ENCODE measurements around the gene FIG4. TPM values are rescaled to one million over a fixed set of nuclear protein-coding genes. Genes with fewer than 3 reads are reported as not detected.

FIG4 gene
- total and polyA plus RNA-seq, 5 donors from 2014 or later = 9.0 to 20.0 (median 14.9) TPM

DNA sequence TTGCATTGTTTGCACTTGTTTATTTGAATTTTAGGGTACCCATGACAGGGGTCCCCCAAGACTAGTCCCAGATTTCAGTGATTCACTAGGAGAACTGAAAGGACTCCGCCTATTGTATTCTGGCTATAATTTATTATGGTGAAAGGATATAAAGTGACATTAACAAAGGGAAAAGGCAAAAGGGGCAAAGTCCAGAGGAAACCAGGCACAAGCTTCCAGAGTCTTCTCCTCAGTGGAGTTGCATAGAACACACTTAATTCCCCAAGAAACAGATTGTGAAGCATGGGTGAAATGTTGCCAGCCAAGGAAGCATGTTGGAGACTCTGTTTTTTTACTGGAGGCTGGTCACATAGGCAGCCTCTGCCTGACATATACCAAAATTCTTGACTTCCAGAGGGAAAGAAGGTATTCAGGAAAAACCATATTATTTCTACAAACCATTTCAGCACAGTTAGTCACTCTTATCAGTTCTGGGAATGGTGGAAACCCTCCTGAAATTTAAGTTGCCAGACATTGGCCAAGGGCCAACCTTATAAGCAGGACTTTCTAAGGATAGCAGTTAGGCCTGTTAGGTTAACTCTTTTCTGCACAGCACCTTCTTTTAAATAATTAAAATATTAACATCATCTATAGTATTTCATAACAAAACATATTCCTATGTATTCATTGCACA, 71.8 kb downstream of the FIG4 start:
- Histone ChIP-seq H3K36me3 (ENCODE audit: control insufficient read depth, insufficient read depth, low read length) (peaks cover 5% of the 10 kb centered on the region), H3K9me3 (ENCODE audit: control insufficient read depth in 2 of 2, low read length in 2 of 2) (no peaks in the 10 kb centered on the region), H3K27me3 (ENCODE audit: control insufficient read depth, insufficient read depth, low read length) (no peaks in the 10 kb centered on the region), H3K27ac (ENCODE audit: insufficient read depth, low read length, poor library complexity, severe bottlenecking) (no peak overlapping the region), H3K4me3 (ENCODE audit: low read depth, low read length) (no peak overlapping the region), H3K4me1 (ENCODE audit: control insufficient read depth, insufficient read depth, low read length, poor library complexity, severe bottlenecking) (peaks cover 3% of the 10 kb centered on the region)
- Mint-ChIP-seq H3K27me3 (no peaks in the 10 kb centered on the region), H3K27ac (no peak overlapping the region), H3K4me3 (no peak overlapping the region), H3K9me3 (peaks cover 0 to 1% (median 0%) of the 10 kb centered on the region in 7 donors), H3K36me3 (peaks cover 38% of the 10 kb centered on the region), H3K4me1 (peaks cover 10 to 18% (median 15%) of the 10 kb centered on the region in 4 donors)
- no peak for DNase-seq
- no peak for ATAC-seq (ENCODE audit: low read depth in 2 of 2)

- Mint-ChIP-seq H3K27ac (no peak overlapping the region), H3K36me3 (peaks cover 53% of the 10 kb centered on the region), H3K4me1 (peaks cover 0 to 5% (median 0%) of the 10 kb centered on the region in 4 donors), H3K9me3 (no peaks in the 10 kb centered on the region), H3K4me3 (no peak overlapping the region), H3K27me3 (no peaks in the 10 kb centered on the region)
- Histone ChIP-seq H3K4me3 (ENCODE audit: low read depth, low read length) (no peak overlapping the region), H3K27ac (ENCODE audit: insufficient read depth, low read length, poor library complexity, severe bottlenecking) (no peak overlapping the region), H3K36me3 (ENCODE audit: control insufficient read depth, insufficient read depth, low read length) (peaks cover 11% of the 10 kb centered on the region), H3K4me1 (ENCODE audit: control insufficient read depth, insufficient read depth, low read length, poor library complexity, severe bottlenecking) (no peaks in the 10 kb centered on the region), H3K27me3 (ENCODE audit: control insufficient read depth, insufficient read depth, low read length) (no peaks in the 10 kb centered on the region), H3K9me3 (ENCODE audit: control insufficient read depth in 2 of 2, low read length in 2 of 2) (no peaks in the 10 kb centered on the region)
- ATAC-seq (ENCODE audit: low read depth in 2 of 2) = no peak
- DNase-seq = no peak
Measured at GRCh38 chr6:109766167-109766566, 75.1 kb downstream of the FIG4 start.

- peaks cover 11% of the 10 kb centered on the region for H3K36me3 ChIP-seq (ENCODE audit: control insufficient read depth, insufficient read depth, low read length)
- no peak overlapping the region for H3K27ac ChIP-seq (ENCODE audit: insufficient read depth, low read length, poor library complexity, severe bottlenecking)
- H3K27me3 Mint-ChIP-seq = no peaks in the 10 kb centered on the region
- H3K36me3 Mint-ChIP-seq = peaks cover 58% of the 10 kb centered on the region
- peaks cover 0 to 1% (median 0%) of the 10 kb centered on the region in 7 donors for H3K9me3 Mint-ChIP-seq
- no peak overlapping the region for H3K4me3 Mint-ChIP-seq
- H3K27ac Mint-ChIP-seq = no peak overlapping the region
- no peaks in the 10 kb centered on the region for H3K4me1 ChIP-seq (ENCODE audit: control insufficient read depth, insufficient read depth, low read length, poor library complexity, severe bottlenecking)
- H3K4me1 Mint-ChIP-seq = peaks cover 0 to 11% (median 3%) of the 10 kb centered on the region in 4 donors
- H3K27me3 ChIP-seq (ENCODE audit: control insufficient read depth, insufficient read depth, low read length) = no peaks in the 10 kb centered on the region
- DNase-seq = no peak
- no peaks in the 10 kb centered on the region for H3K9me3 ChIP-seq (ENCODE audit: control insufficient read depth in 2 of 2, low read length in 2 of 2)
- no peak overlapping the region for H3K4me3 ChIP-seq (ENCODE audit: low read depth, low read length)
- no peak for ATAC-seq (ENCODE audit: low read depth in 2 of 2)
Measured at GRCh38 chr6:109767961-109768360, 76.9 kb downstream of the FIG4 start.

DNA sequence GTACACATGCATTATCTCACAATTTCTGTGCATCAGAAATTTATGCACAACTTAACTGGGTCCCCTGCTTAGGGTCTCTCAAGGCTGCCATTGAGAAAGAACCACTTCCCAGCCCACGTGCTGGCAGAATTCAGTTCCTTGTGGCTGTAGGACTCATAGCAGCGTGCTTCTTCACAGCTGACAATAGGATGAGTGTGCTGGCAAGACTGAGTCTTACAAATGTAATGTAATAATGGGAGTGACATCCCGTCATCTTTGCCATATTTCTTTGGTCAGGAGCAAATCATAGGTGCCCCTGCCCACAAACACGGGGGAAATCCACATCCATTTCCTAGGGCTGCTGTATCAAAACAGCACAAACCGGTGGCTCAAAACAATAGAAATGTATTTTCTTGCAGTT, 77.4 kb downstream of the FIG4 start:
- no peak overlapping the region for H3K4me3 ChIP-seq (ENCODE audit: low read depth, low read length)
- H3K9me3 Mint-ChIP-seq = peaks cover 0 to 4% (median 0%) of the 10 kb centered on the region in 7 donors
- H3K4me1 Mint-ChIP-seq = peaks cover 0 to 11% (median 3%) of the 10 kb centered on the region in 4 donors
- no peaks in the 10 kb centered on the region for H3K4me1 ChIP-seq (ENCODE audit: control insufficient read depth, insufficient read depth, low read length, poor library complexity, severe bottlenecking)
- peaks cover 60% of the 10 kb centered on the region for H3K36me3 Mint-ChIP-seq
- H3K9me3 ChIP-seq (ENCODE audit: control insufficient read depth in 2 of 2, low read length in 2 of 2) = no peaks in the 10 kb centered on the region
- no peak overlapping the region for H3K27ac Mint-ChIP-seq
- peaks cover 11% of the 10 kb centered on the region for H3K36me3 ChIP-seq (ENCODE audit: control insufficient read depth, insufficient read depth, low read length)
- no peak for DNase-seq
- no peaks in the 10 kb centered on the region for H3K27me3 ChIP-seq (ENCODE audit: control insufficient read depth, insufficient read depth, low read length)
- H3K27me3 Mint-ChIP-seq = no peaks in the 10 kb centered on the region
- no peak overlapping the region for H3K4me3 Mint-ChIP-seq
- ATAC-seq (ENCODE audit: low read depth in 2 of 2) = no peak
- H3K27ac ChIP-seq (ENCODE audit: insufficient read depth, low read length, poor library complexity, severe bottlenecking) = no peak overlapping the region

GRCh38 chr6:109769213-109769612, 78.1 kb downstream of the FIG4 start:
- H3K27ac ChIP-seq (ENCODE audit: insufficient read depth, low read length, poor library complexity, severe bottlenecking) = no peak overlapping the region
- Mint-ChIP-seq H3K27me3 (no peaks in the 10 kb centered on the region), H3K4me3 (no peak overlapping the region), H3K4me1 (peaks cover 0 to 11% (median 3%) of the 10 kb centered on the region in 4 donors), H3K36me3 (peaks cover 60% of the 10 kb centered on the region), H3K27ac (peak overlapping the region in 1 of 3 donors; percentile 82), H3K9me3 (peaks cover 0 to 4% (median 0%) of the 10 kb centered on the region in 7 donors)
- H3K9me3 ChIP-seq (ENCODE audit: control insufficient read depth in 2 of 2, low read length in 2 of 2) = no peaks in the 10 kb centered on the region
- H3K4me3 ChIP-seq (ENCODE audit: low read depth, low read length) = no peak overlapping the region
- H3K36me3 ChIP-seq (ENCODE audit: control insufficient read depth, insufficient read depth, low read length) = peaks cover 11% of the 10 kb centered on the region
- no peaks in the 10 kb centered on the region for H3K4me1 ChIP-seq (ENCODE audit: control insufficient read depth, insufficient read depth, low read length, poor library complexity, severe bottlenecking)
- no peak for ATAC-seq (ENCODE audit: low read depth in 2 of 2)
- no peak for DNase-seq
- no peaks in the 10 kb centered on the region for H3K27me3 ChIP-seq (ENCODE audit: control insufficient read depth, insufficient read depth, low read length)

GRCh38 chr6:109770047-109770446, 79.0 kb downstream of the FIG4 start:
- H3K4me3 Mint-ChIP-seq = no peak overlapping the region
- H3K27ac Mint-ChIP-seq = peak overlapping the region in 1 of 3 donors; percentile 41
- H3K36me3 Mint-ChIP-seq = peaks cover 54% of the 10 kb centered on the region
- H3K27me3 Mint-ChIP-seq = no peaks in the 10 kb centered on the region
- H3K27ac ChIP-seq (ENCODE audit: insufficient read depth, low read length, poor library complexity, severe bottlenecking) = no peak overlapping the region
- DNase-seq (no peak), ATAC-seq (ENCODE audit: low read depth in 2 of 2) (no peak)
- no peak overlapping the region for H3K4me3 ChIP-seq (ENCODE audit: low read depth, low read length)
- H3K27me3 ChIP-seq (ENCODE audit: control insufficient read depth, insufficient read depth, low read length) = no peaks in the 10 kb centered on the region
- H3K4me1 ChIP-seq (ENCODE audit: control insufficient read depth, insufficient read depth, low read length, poor library complexity, severe bottlenecking) = no peaks in the 10 kb centered on the region
- H3K4me1 Mint-ChIP-seq = peaks cover 0 to 11% (median 3%) of the 10 kb centered on the region in 4 donors
- no peaks in the 10 kb centered on the region for H3K9me3 ChIP-seq (ENCODE audit: control insufficient read depth in 2 of 2, low read length in 2 of 2)
- H3K36me3 ChIP-seq (ENCODE audit: control insufficient read depth, insufficient read depth, low read length) = peaks cover 8% of the 10 kb centered on the region
- H3K9me3 Mint-ChIP-seq = peaks cover 0 to 4% (median 0%) of the 10 kb centered on the region in 7 donors

DNA sequence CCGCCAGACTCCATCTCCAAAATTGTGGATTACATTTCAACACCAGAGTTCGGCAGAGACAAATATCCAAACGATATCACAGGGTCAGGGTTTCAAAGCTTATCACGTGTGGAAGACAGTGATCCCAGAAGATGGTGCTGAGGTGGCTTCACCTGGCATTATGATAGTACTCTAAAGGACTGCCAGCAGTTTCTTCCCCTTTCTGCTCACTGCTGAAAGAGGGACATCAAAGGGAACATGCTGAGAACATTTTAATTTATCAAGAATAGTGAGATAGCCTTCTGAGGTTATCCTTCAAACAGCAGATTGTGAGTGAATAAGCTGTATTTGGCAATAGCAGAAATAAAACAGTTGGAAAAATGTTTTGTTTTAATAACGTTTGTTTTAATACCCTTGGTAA, 79.7 kb downstream of the FIG4 start:
- Histone ChIP-seq H3K27ac (ENCODE audit: insufficient read depth, low read length, poor library complexity, severe bottlenecking) (no peak overlapping the region), H3K9me3 (ENCODE audit: control insufficient read depth in 2 of 2, low read length in 2 of 2) (no peaks in the 10 kb centered on the region), H3K27me3 (ENCODE audit: control insufficient read depth, insufficient read depth, low read length) (no peaks in the 10 kb centered on the region), H3K36me3 (ENCODE audit: control insufficient read depth, insufficient read depth, low read length) (peaks cover 8% of the 10 kb centered on the region), H3K4me1 (ENCODE audit: control insufficient read depth, insufficient read depth, low read length, poor library complexity, severe bottlenecking) (no peaks in the 10 kb centered on the region), H3K4me3 (ENCODE audit: low read depth, low read length) (no peak overlapping the region)
- peaks cover 0 to 11% (median 3%) of the 10 kb centered on the region in 4 donors for H3K4me1 Mint-ChIP-seq
- peaks cover 50% of the 10 kb centered on the region for H3K36me3 Mint-ChIP-seq
- ATAC-seq (ENCODE audit: low read depth in 2 of 2) (no peak), DNase-seq (no peak)
- no peaks in the 10 kb centered on the region for H3K27me3 Mint-ChIP-seq
- no peak overlapping the region for H3K27ac Mint-ChIP-seq
- peaks cover 0 to 4% (median 0%) of the 10 kb centered on the region in 7 donors for H3K9me3 Mint-ChIP-seq
- H3K4me3 Mint-ChIP-seq = no peak overlapping the region

Data from CD4-positive, CD25-positive, alpha-beta regulatory T cell (primary cell).